Left lung (tissue), 10 donors: ENCODE results near the gene PRPF40A. TPM values are rescaled to one million over a fixed set of nuclear protein-coding genes. Genes with fewer than 3 reads are reported as not detected.

ENCODE experiments used
- ATAC-seq: fragments of 200-7000 bp; cut with Tn5 transposase; one replicate; pipeline ENCODE4 v1.9.1; 2020; ENCODE audit warnings: moderate library complexity
- DNase-seq, 4 donors: peaks; one replicate each; pipeline ENCODE4 v3.0.0-alpha.2; 2013 to 2020
- H3K27ac ChIP-seq, 2 donors: fragments of 200-600 bp; sonication (generic) in 1 of 2; one replicate each; pipeline versions ENCODE4 v1.5.0 to v1.8.0; 2020 to 2021
- H3K27me3 ChIP-seq, 2 donors: fragments of 200-600 bp; sonication (generic) in 1 of 2; one replicate each; pipeline versions ENCODE4 v1.5.0 to v1.8.0; 2020 to 2021
- H3K36me3 ChIP-seq, 2 donors: fragments of 200-600 bp; sonication (generic) in 1 of 2; one replicate each; pipeline versions ENCODE4 v1.5.0 to v1.8.0; 2020 to 2021
- H3K4me1 ChIP-seq, 2 donors: fragments of 200-600 bp; one replicate each; pipeline ENCODE4 v1.8.0; 2021
- H3K4me3 ChIP-seq, 2 donors: fragments of 200-600 bp; sonication (generic) in 1 of 2; one replicate each; pipeline versions ENCODE4 v1.5.0 to v1.8.0; 2020 to 2021; ENCODE audit warnings: mild to moderate bottlenecking in 1 of 2
- H3K9me3 ChIP-seq, 2 donors: fragments of 200-600 bp; sonication (generic) in 1 of 2; one replicate each; pipeline versions ENCODE4 v1.5.0 to v1.8.0; 2020 to 2021
- intact Hi-C, 2 donors: fragments of 100-400 bp; cut with DNase I; formaldehyde crosslinking; loops; one replicate each; pipeline versions ENCODE4 v1.11.2 to v1.14.2; 2022
- polyA plus RNA-seq, 6 donors: library from polyadenylated mRNA; unstranded; fragments of 120-200 nt; gene quantifications; one replicate each; pipeline ENCODE4 v1.2.1, GENCODE V29; 2013; ENCODE audit not compliant: insufficient read length in 6 of 6
- total RNA-seq, 2 donors: library from RNA; stranded (reverse); fragmentation: NEBNext Ultra II Directional; extraction: Animal tissue kit (Norgen Biotek cat#: 25700); gene quantifications; one replicate each; pipeline ENCODE4 v1.2.1, GENCODE V29; 2021
- TF ChIP-seq, protein P1 (sequence below), 2 donors: fragments of 200-600 bp; sonication (generic) in 1 of 2; IDR thresholded peaks; one replicate each; pipeline versions ENCODE4 v1.5.0 to v1.8.0; 2021; ENCODE audit warnings: antibody characterized with exemption in 2 of 2
- donor health status: DM: no; HTN: yes; CAD: no.
- donor health status: DM: no; HTN: no; CAD: no.

PRPF40A gene
- total and polyA plus RNA-seq, 8 donors, result 68.8 to 165 (median 135) TPM

DNA sequence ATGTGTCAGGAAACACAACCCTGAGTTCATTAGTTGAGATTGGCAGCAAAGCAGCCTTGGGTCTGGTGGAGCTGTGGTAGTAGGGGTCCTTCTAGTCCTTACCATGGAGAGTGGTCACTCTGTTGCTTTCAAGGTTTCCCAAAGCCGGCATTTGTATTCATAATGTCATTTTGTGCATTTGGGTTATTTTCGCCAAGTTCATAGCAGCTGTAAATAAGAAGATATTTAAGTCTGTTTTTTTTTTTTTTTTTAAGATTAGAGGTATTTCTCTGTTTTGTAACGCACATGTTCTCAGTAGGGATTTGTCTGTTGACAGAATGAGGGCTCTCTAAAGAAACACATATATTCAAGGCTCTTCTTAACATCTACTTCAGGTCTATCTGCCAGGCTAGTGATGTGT lies 114.1 kb downstream of the PRPF40A start:
- DNase-seq (no peak), ATAC-seq (no peak)
- TF ChIP-seq, protein P1, sequence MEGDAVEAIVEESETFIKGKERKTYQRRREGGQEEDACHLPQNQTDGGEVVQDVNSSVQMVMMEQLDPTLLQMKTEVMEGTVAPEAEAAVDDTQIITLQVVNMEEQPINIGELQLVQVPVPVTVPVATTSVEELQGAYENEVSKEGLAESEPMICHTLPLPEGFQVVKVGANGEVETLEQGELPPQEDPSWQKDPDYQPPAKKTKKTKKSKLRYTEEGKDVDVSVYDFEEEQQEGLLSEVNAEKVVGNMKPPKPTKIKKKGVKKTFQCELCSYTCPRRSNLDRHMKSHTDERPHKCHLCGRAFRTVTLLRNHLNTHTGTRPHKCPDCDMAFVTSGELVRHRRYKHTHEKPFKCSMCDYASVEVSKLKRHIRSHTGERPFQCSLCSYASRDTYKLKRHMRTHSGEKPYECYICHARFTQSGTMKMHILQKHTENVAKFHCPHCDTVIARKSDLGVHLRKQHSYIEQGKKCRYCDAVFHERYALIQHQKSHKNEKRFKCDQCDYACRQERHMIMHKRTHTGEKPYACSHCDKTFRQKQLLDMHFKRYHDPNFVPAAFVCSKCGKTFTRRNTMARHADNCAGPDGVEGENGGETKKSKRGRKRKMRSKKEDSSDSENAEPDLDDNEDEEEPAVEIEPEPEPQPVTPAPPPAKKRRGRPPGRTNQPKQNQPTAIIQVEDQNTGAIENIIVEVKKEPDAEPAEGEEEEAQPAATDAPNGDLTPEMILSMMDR (IDR thresholded peaks at IDR 0.05), result no peak
- H3K27me3 ChIP-seq, result no peaks in the 10 kb centered on the region
- no peaks in the 10 kb centered on the region for H3K4me1 ChIP-seq
- H3K27ac ChIP-seq, result no peak overlapping the region
- intact Hi-C loops, result no loop called here
- H3K4me3 ChIP-seq, result no peak overlapping the region
- H3K9me3 ChIP-seq, result no peaks in the 10 kb centered on the region
- no peaks in the 10 kb centered on the region for H3K36me3 ChIP-seq

GRCh38 chr2:152602750-152603149 lies 114.5 kb downstream of the PRPF40A start:
- H3K9me3 ChIP-seq, result no peaks in the 10 kb centered on the region
- intact Hi-C loops, result no loop called here
- no peak overlapping the region for H3K4me3 ChIP-seq
- no peaks in the 10 kb centered on the region for H3K27me3 ChIP-seq
- H3K4me1 ChIP-seq, result no peaks in the 10 kb centered on the region
- no peaks in the 10 kb centered on the region for H3K36me3 ChIP-seq
- ATAC-seq (no peak), DNase-seq (no peak)
- TF ChIP-seq, protein P1 (IDR thresholded peaks at IDR 0.05), result no peak
- no peak overlapping the region for H3K27ac ChIP-seq

Other genes with a start within 250 kb of the PRPF40A start
- gene ARL6IP6, start 1.2 kb upstream of the PRPF40A start, total RNA-seq, result 10 to 100 TPM; 15.1 to 23.4 TPM
- 10 to 100 TPM; 46.7 to 62.0 (median 52.4) TPM for gene ARL6IP6, start 1.2 kb upstream of the PRPF40A start, polyA plus RNA-seq